Endothelial cell of umbilical vein (primary cell): ENCODE results near the gene BLACAT1. TPM values are rescaled to one million over a fixed set of nuclear protein-coding genes. Genes with fewer than 3 reads are reported as not detected.

Experiments
- BruUV-seq: library from RNA; stranded (reverse); fragments of 400-500 nt; replicated peaks from 2 replicates; lab custom pipeline; 2021; lab: Mats Ljungman, UMichigan
- CTCF ChIA-PET: fragments of 300-600, 350-600 bp; sonication (Branson Sonifier 250); formaldehyde crosslinking; loops from one replicate; lab custom pipeline; 2021; ENCODE audit warnings: antibody characterized with exemption, inconsistent platforms; lab: Charles Lee
- POLR2A ChIA-PET: fragments of 300-600, 350-600 bp; sonication (Branson Sonifier 250); formaldehyde crosslinking; loops from one replicate; lab custom pipeline; 2021; ENCODE audit warnings: antibody characterized with exemption, inconsistent platforms; lab: Charles Lee
- DNase-seq: peaks from one replicate; pipeline ENCODE4 v3.0.0-alpha.2; 2011; ENCODE audit warnings: low read depth, low spot score
- FAIRE-seq: peaks from 2 replicates; lab custom pipeline; 2011; peaks lifted over from hg19 to GRCh38; lab: Jason Lieb, UNC
- H2AFZ ChIP-seq: 2 replicates; pipeline ENCODE4 v1.6.0; 2012; ENCODE audit warnings: low read depth, low read length, control low read depth, inconsistent platforms
- H3K27ac ChIP-seq: 2 replicates; pipeline ENCODE4 v1.5.1; 2011; ENCODE audit warnings: low read depth, mild to moderate bottlenecking, control low read depth, low read length, moderate library complexity; ENCODE audit not compliant: insufficient read depth
- H3K27me3 ChIP-seq, 2 experiments: 2 replicates each; pipeline versions ENCODE4 v1.6.0 to v1.6.1; 2011; ENCODE audit warnings: low read length in 2 of 2, mixed read lengths in 1 of 2; ENCODE audit not compliant: control insufficient read depth in 2 of 2, insufficient read depth in 2 of 2
- H3K36me3 ChIP-seq, 2 experiments: 2 replicates in 1 of 2; 3 replicates in 1 of 2; pipeline ENCODE4 v1.5.1; 2011; ENCODE audit warnings: low read length in 2 of 2, mild to moderate bottlenecking in 1 of 2, moderate library complexity in 1 of 2; ENCODE audit not compliant: control insufficient read depth in 2 of 2, insufficient read depth in 2 of 2; ENCODE audit errors: extremely low read depth in 1 of 2
- H3K4me1 ChIP-seq: 3 replicates; pipeline ENCODE4 v1.5.1; 2011; ENCODE audit warnings: mild to moderate bottlenecking, low read length; ENCODE audit not compliant: control insufficient read depth, insufficient read depth; ENCODE audit errors: extremely low read depth
- H3K4me2 ChIP-seq: 2 replicates; pipeline ENCODE4 v1.6.1; 2011; ENCODE audit warnings: low read length, control low read depth, mixed read lengths; ENCODE audit not compliant: insufficient read depth
- H3K4me3 ChIP-seq, 3 experiments: fragments of 200-600 bp in 1 of 3; sonication (generic), shearing (Covaris generic) in 1 of 3; replicated peaks in 1 of 3; 2 replicates each; pipeline ENCODE4 v1.5.1; 2011 to 2016; ENCODE audit warnings: control low read depth in 3 of 3, low read length in 3 of 3, mild to moderate bottlenecking in 2 of 3, inconsistent platforms in 1 of 3, low read depth in 1 of 3, moderate library complexity in 1 of 3; ENCODE audit not compliant: insufficient read depth in 1 of 3
- H3K79me2 ChIP-seq: 2 replicates; pipeline ENCODE4 v1.6.0; 2012; ENCODE audit warnings: low read length, inconsistent platforms; ENCODE audit not compliant: control insufficient read depth, insufficient read depth
- H3K9ac ChIP-seq: replicated peaks from 2 replicates; pipeline ENCODE3; 2011; ENCODE audit warnings: low read length, control low read depth; ENCODE audit not compliant: insufficient read depth; ENCODE audit errors: extremely low read depth
- H3K9me1 ChIP-seq: replicated peaks from 3 replicates; pipeline ENCODE4 v1.6.0; 2011; ENCODE audit warnings: mild to moderate bottlenecking, low read length; ENCODE audit not compliant: control insufficient read depth, insufficient read depth; ENCODE audit errors: extremely low read depth
- H3K9me3 ChIP-seq: replicated peaks from 2 replicates; pipeline ENCODE4 v1.5.1; 2012; ENCODE audit warnings: low read length, inconsistent platforms; ENCODE audit not compliant: control insufficient read depth, insufficient read depth
- H4K20me1 ChIP-seq: replicated peaks from 2 replicates; pipeline ENCODE3; 2011; ENCODE audit warnings: mild to moderate bottlenecking, low read length; ENCODE audit not compliant: control insufficient read depth, insufficient read depth; ENCODE audit errors: extremely low read depth
- EZH2 ChIP-seq: IDR thresholded peaks from 2 replicates; pipeline ENCODE4 v1.6.1; 2012; ENCODE audit warnings: borderline replicate concordance, low read depth, mild to moderate bottlenecking, moderate library complexity, low read length, inconsistent platforms; ENCODE audit not compliant: severe bottlenecking
- GATA2 ChIP-seq: IDR thresholded peaks from 2 replicates; pipeline ENCODE4 v1.7.0; 2011; ENCODE audit warnings: low read depth, mild to moderate bottlenecking, moderate library complexity, mixed read lengths, low read length; ENCODE audit not compliant: insufficient read length, insufficient read depth
- JUN ChIP-seq: IDR thresholded peaks from 2 replicates; pipeline ENCODE4 v1.6.1; 2011; ENCODE audit warnings: borderline replicate concordance, low read depth; ENCODE audit not compliant: insufficient read length, insufficient read depth
- POLR2A ChIP-seq: IDR thresholded peaks from 2 replicates; pipeline ENCODE4 v1.6.1; 2012; ENCODE audit warnings: low read depth, mild to moderate bottlenecking, control low read depth, low read length
- POLR2AphosphoS5 ChIP-seq: IDR thresholded peaks from 2 replicates; pipeline ENCODE4 v1.6.1; 2012; ENCODE audit warnings: low read depth, mild to moderate bottlenecking, control low read depth, low read length, moderate library complexity; ENCODE audit not compliant: insufficient read depth
- dilution Hi-C: fragments of 300-500 bp; cut with MboI; formaldehyde crosslinking; loops from one replicate; pipeline ENCODE4 v1.15.0; 2019; ENCODE audit warnings: low sequenced_read_pairs; ENCODE audit not compliant: extremely low pct_ligation_motif_present
- intact Hi-C: fragments of 100-400 bp; cut with micrococcal nuclease; formaldehyde crosslinking; loops from one replicate; pipeline ENCODE4 v1.10.0; 2022
- polyA plus RNA-seq, 4 experiments: library from polyadenylated mRNA; depleted of rRNA in 3 of 4; stranded (reverse) in 3 of 4; unstranded in 1 of 4; fragments of >200 nt; gene quantifications; 2 replicates each; pipeline versions ENCODE4 v1.2.1 to v1.2.3, GENCODE V29; 2011 to 2012; ENCODE audit warnings: missing spikeins in 1 of 4
- total RNA-seq: library from RNA; stranded (reverse); gene quantifications from 2 replicates; pipeline ENCODE4 v1.2.3, GENCODE V29; 2021
- TF ChIP-seq, protein P1 (sequence below): IDR thresholded peaks from 2 replicates; pipeline ENCODE4 v1.6.1; 2011; ENCODE audit not compliant: insufficient read depth, insufficient read length

BLACAT1 gene
- total and polyA plus RNA-seq, 2 donors (not counting 3 experiments of a cell fraction or from before 2014, with no cell fraction given), result not detected

DNA sequence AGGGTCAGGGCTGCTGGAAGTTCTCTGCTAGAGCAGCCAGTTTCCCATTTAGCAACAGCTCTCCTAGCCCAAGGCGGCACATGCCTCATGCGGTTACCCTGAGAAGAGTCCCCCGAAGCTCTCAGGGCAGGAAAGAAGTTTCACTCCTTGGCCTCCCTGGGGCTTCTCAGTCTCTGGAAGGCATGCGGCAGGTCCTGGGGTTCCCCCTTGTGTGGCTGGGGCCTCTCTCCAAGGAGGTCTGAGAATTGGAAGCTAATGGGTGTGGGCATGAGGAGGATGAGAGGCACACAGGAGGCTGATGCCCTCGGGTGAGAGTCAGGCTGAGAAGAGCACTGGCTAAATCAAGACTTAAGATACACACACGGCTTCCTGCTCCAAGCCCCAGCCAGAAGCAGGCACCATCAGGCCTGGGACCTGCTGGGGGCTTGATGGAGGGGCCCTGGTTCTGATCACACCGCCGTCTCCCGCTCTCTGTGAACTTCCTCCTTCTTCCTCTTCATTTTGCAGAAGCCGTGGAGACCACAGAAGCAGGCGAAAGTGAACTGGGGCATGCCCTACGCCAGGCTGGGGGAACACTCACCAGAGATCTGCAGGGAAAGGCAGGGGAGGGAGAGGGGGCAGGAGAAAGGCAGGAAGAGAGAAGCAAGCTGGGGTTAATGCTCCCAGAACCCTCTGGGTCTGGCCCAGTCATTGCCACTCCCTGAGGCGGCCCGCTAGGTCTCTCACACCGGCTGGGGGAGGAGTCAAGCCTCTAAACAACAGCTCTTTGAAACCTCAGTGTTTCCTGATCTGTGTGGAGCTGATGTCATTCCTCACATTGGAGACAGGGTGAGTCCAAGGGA is 15.1 kb downstream of the BLACAT1 start:
- H3K27ac ChIP-seq, result no peak overlapping the region
- ChIA-PET POLR2A (no interaction called here), CTCF (interaction anchor here (0.9 to 2.5 kb wide), 5 partner anchors 10 to 84 kb away, joined by 3 to 12 read pairs (median 3); no protein-coding TSS in a partner anchor)
- no peaks in the 10 kb centered on the region for H3K9me3 ChIP-seq
- FAIRE-seq, result no peak
- H3K36me3 ChIP-seq, result no peaks in the 10 kb centered on the region
- H3K27me3 ChIP-seq, result peaks cover 18% of the 10 kb centered on the region in 2 experiments
- H3K4me2 ChIP-seq, result no peak overlapping the region
- H3K4me3 ChIP-seq, result no peak overlapping the region
- peaks cover 2% of the 10 kb centered on the region for H3K4me1 ChIP-seq
- intact Hi-C loops (no loop called here), dilution Hi-C loops (no loop called here)
- no TSS peak for BruUV-seq
- H2AFZ ChIP-seq, result no peak overlapping the region
- no peak for DNase-seq
- no peak for TF ChIP-seq POLR2AphosphoS5
- no peak for TF ChIP-seq EZH2
- TF ChIP-seq JUN, result no peak
- no peaks in the 10 kb centered on the region for H3K9me1 ChIP-seq
- no peak overlapping the region for H3K9ac ChIP-seq
- no peaks in the 10 kb centered on the region for H3K79me2 ChIP-seq
- no peaks in the 10 kb centered on the region for H4K20me1 ChIP-seq

DNA sequence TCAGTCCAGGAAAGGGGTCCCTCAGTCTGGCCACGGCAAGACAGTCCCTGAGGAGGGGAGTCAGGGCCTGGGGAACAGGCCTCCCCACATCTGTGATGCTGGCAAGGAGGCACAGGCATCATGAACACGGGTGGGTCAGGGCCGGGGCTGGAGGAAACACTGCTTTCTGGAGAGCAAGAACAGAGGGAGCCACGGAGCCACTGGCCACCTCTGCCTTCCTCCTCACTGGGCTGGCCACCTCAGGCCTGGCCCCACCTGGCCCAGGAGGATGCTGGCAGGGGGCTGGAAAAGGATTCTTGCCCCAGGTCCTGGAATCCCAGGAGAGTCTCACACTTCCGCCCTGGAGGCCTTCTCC is 15.7 kb downstream of the BLACAT1 start:
- H3K27me3 ChIP-seq, result peaks cover 17 to 19% of the 10 kb centered on the region in 2 experiments
- no peak for TF ChIP-seq GATA2
- no peak for TF ChIP-seq POLR2AphosphoS5
- no peak for TF ChIP-seq EZH2
- no peak for TF ChIP-seq POLR2A
- no peak for TF ChIP-seq JUN
- TF ChIP-seq, protein P1, sequence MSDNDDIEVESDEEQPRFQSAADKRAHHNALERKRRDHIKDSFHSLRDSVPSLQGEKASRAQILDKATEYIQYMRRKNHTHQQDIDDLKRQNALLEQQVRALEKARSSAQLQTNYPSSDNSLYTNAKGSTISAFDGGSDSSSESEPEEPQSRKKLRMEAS, result no peak

More for the DNA sequence above, 15.7 kb downstream of the BLACAT1 start:
- ChIA-PET POLR2A (no interaction called here), CTCF (interaction anchor here (2.5 kb wide), 1 partner anchor 9 kb away, joined by 12 read pairs; no protein-coding TSS in a partner anchor)
- Histone ChIP-seq H3K9me1 (no peaks in the 10 kb centered on the region), H3K4me2 (no peak overlapping the region), H3K36me3 (no peaks in the 10 kb centered on the region), H4K20me1 (no peaks in the 10 kb centered on the region), H2AFZ (no peak overlapping the region), H3K79me2 (no peaks in the 10 kb centered on the region), H3K9me3 (no peaks in the 10 kb centered on the region), H3K27ac (no peak overlapping the region), H3K4me3 (no peak overlapping the region), H3K4me1 (peaks cover 2% of the 10 kb centered on the region), H3K9ac (no peak overlapping the region)
- FAIRE-seq (no peak), DNase-seq (no peak)
- intact Hi-C loops, result no loop called here
- dilution Hi-C loops, result no loop called here
- BruUV-seq, result no TSS peak
